OCI-LY3 (cell line): Measurements from ENCODE around the gene SRRM4.

ENCODE experiments used
- CTCF ChIP-seq: fragments of 200-600, 300-600 bp; sonication (generic); IDR thresholded peaks from 2 replicates; pipeline ENCODE4 v1.5.1; 2014; ENCODE audit warnings: antibody characterized with exemption, low read length, low read depth
- EZH2phosphoT487 ChIP-seq: fragments of 200-600 bp; shearing (Covaris generic); IDR thresholded peaks from 2 replicates; pipeline ENCODE4 v1.6.1; 2018; ENCODE audit warnings: antibody characterized with exemption, mixed run types, low read depth

- TF ChIP-seq CTCF (no peak), EZH2phosphoT487 (no peak)
Measured at GRCh38 chr12:119016715-119017114, 35.4 kb downstream of the SRRM4 start.
